Measurements from ENCODE around the gene OTX2.

GRCh38 chr14:56774503-56774902 is 35.8 kb downstream of the OTX2 start:
- TF ChIP-seq POLR2A (IDR thresholded peaks at IDR 0.05) (no peak), CTCF (IDR thresholded peaks at IDR 0.05) (no peak)
